ENCODE results near the gene FOLR1. TPM values are rescaled to one million over a fixed set of nuclear protein-coding genes. Genes with fewer than 3 reads are reported as not detected.
A peak's percentile ranks its signal among the peaks of the same experiment; 100 is the strongest.

Gene FOLR1
- total and polyA plus RNA-seq, 2 of the 4 experiments (the other 2 are of a cell fraction): 0.24 TPM; not detected in 1

- H2BK120ac ChIP-seq (ENCODE audit: low read depth, low read length): no peak overlapping the region
- no peaks in the 10 kb centered on the region for H4K20me1 ChIP-seq (ENCODE audit: insufficient read depth, low read length)
- DNase-seq (peak; percentile 16), ATAC-seq (ENCODE audit: low read depth) (peak; percentile 87)
- H3K9me1 ChIP-seq (ENCODE audit: insufficient read depth, low read length): 0 out of 2 replicates have a peak, but pooled peaks cover 5% of the 10 kb centered on the region
- H3K4me2 ChIP-seq (ENCODE audit: low read depth, low read length): no peak overlapping the region
- peak overlapping the region in 1 of 2 experiments; percentile 20; a peak in 1 of 4 replicates for H4K8ac ChIP-seq (ENCODE audit: low read depth in 2 of 2, low read length in 2 of 2)
- H3K27me3 ChIP-seq (ENCODE audit: control insufficient read depth, insufficient read depth, low read length): no peaks in the 10 kb centered on the region; the same call in none of the 2 replicates
- H3K23ac ChIP-seq (ENCODE audit: low read depth, low read length): no peak overlapping the region
- no peaks in the 10 kb centered on the region for H3K36me3 ChIP-seq (ENCODE audit: control insufficient read depth, insufficient read depth, low read length)
- CTCF ChIA-PET: interaction anchor here (1.5 kb wide), 1 partner anchor 10 kb away, joined by 5 read pairs; no protein-coding TSS in a partner anchor
- no peak overlapping the region for H3K9ac ChIP-seq (ENCODE audit: low read depth, low read length)
- H3K4me3 ChIP-seq (ENCODE audit: insufficient read depth, low read depth, low read length): no peak overlapping the region
- no peak overlapping the region for H4K91ac ChIP-seq (ENCODE audit: insufficient read depth, low read depth, low read length)
- intact Hi-C loops (cut with micrococcal nuclease) (no loop called here), dilution Hi-C loops (cut with HindIII; ENCODE audit: low sequenced_read_pairs, unreplicated experiment) (no loop called here), in situ Hi-C loops (cut with MboI; ENCODE audit: low sequenced_read_pairs) (no loop called here)
- H2BK5ac ChIP-seq (ENCODE audit: low read depth, low read length, poor library complexity, severe bottlenecking): no peak overlapping the region
- peak overlapping the region; percentile 21; the same call in 1 of the 2 replicates for H2AK5ac ChIP-seq (ENCODE audit: low read depth, low read length)
- no peak overlapping the region for H3K18ac ChIP-seq (ENCODE audit: low read depth, low read length)
- no CpG with 5 or more reads among the region's 3 CpGs for WGBS, 2 experiments (ENCODE audit: extremely low coverage in 2 of 2, insufficient read length in 1 of 2)
- no peak overlapping the region for H2AK9ac ChIP-seq (replicated peaks; ENCODE audit: low read depth, low read length, poor library complexity)
- no peak overlapping the region for H2BK20ac ChIP-seq (ENCODE audit: low read depth, low read length)
- no peaks in the 10 kb centered on the region for H3K79me1 ChIP-seq (ENCODE audit: low read depth in 1 of 2, low read length in 2 of 2)
- peak overlapping the region; percentile 3; the same call in 1 of the 2 replicates for H3K4ac ChIP-seq (ENCODE audit: low read depth, low read length)
- H3K4me1 ChIP-seq (ENCODE audit: control insufficient read depth, insufficient read depth, low read length): peaks cover 3% of the 10 kb centered on the region
- POLR2A ChIA-PET (ENCODE audit: unreplicated experiment): no interaction called here
- TF ChIP-seq MXI1 (IDR thresholded peaks at IDR 0.05; ENCODE audit: borderline replicate concordance, low read depth, low read length) (no peak), RFX5 (IDR thresholded peaks at IDR 0.05; ENCODE audit: low read depth, low read length) (no peak), BHLHE40 (IDR thresholded peaks at IDR 0.05; ENCODE audit: low read depth, low read length) (no peak), ELK1 (IDR thresholded peaks at IDR 0.05; ENCODE audit: borderline replicate concordance, low read depth, low read length) (no peak)
- no peak overlapping the region for H3K14ac ChIP-seq (replicated peaks; ENCODE audit: low read depth, low read length)
- H2AFZ ChIP-seq (replicated peaks; ENCODE audit: low read length, poor library complexity): no peak overlapping the region
- H3K56ac ChIP-seq (ENCODE audit: extremely low read depth, insufficient read depth, low read length): no peak overlapping the region
- H4K5ac ChIP-seq (ENCODE audit: low read depth, low read length): no peak overlapping the region; the same call in 1 of the 2 replicates
- no peak overlapping the region for H3K27ac ChIP-seq (ENCODE audit: insufficient read depth, low read length)
- no TSS peak for BruUV-seq (replicated peaks)
- H2BK15ac ChIP-seq (ENCODE audit: low read depth, low read length): no peak overlapping the region
- H3K9me3 ChIP-seq (ENCODE audit: control insufficient read depth, insufficient read depth, low read length): no peaks in the 10 kb centered on the region
Measured at GRCh38 chr11:72173291-72173690, 18.6 kb upstream of the FOLR1 start.

Data from IMR-90 (cell line).